ENCODE results near the gene PRR22.
"Not testable (repeated sequence)": the region's sequence is repeated elsewhere in the genome, so short reads cannot be mapped to it uniquely, and the experiment has no call there.

Gene PRR22

DNA sequence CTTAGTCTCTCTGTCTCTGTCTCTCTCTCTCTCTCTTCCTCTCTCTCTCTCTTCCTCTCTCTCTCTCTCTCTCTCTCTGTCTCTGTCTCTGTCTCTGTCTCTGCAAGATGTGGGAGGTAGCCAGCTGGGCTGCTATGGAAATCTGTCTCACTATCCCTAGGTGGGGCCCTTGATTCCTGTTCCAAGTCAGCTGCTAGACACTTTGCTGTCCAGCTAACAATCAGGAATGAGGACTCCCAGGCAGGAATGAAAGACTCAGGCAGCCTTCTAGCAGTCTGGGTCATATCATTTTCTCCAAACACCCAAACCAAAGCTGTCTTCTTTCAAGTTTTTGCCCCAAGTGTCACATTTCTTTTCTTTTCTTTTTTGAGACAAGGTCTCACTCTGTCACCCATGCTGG is 40.9 kb downstream of the PRR22 start:
- DNase-seq, result no peak

- no peak for DNase-seq
These were observed 42.5 kb downstream of the PRR22 start for GRCh38 chr19:5742051-5742450.

DNA sequence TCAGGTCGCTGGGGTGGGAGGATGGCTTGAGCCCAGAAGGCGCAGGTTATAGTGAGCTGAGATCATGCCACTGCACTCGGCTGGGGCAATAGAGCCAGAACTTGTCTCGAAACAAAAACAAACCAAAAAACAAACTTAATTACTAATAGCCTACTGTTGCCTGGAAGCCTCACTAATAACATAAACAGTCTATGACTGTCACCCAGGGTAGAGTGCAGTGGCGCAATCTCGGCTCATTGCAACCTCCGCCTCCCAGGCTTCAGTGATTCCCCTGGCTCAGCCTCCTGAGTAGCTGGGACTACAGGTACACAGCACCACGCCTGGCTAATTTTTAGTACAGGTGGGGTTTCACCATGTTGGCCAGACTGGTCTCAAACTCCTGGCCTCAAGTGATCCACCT is 46.1 kb downstream of the PRR22 start:
- no peak for DNase-seq

DNA sequence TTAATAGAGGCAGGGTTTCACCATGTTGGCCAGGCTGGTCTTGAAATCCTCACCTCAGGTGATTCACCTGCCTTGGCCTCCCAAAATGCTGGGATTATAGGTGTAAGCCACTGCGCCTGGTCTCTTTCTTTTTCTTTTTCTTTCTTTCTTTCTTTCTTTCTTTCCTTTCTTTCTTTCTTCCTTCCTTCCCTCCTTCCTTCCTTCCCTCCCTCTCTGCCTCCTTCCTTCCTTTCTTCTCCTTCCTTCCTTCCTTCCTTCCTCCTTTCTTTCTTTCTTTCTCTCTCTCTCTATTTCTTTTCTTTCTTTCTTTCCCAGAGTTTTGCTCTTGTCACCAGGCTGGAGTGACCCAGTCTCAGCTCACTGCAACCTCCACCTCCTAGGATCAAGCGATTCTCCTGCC is 51.4 kb downstream of the PRR22 start:
- not testable (repeated sequence) for DNase-seq

Measured in stimulated activated CD4-positive, alpha-beta T cell treated with anti-CD3 and anti-CD28 coated beads, Interleukin-2, amount 100 ng/mL, for 24 hours (primary cell).